OCI-LY7 (cell line): Measurements from ENCODE around the gene DNAJC27. TPM values are rescaled to one million over a fixed set of nuclear protein-coding genes. Genes with fewer than 3 reads are reported as not detected.

Experiments used
- BruUV-seq: library from RNA; stranded (reverse); fragments of 400-500 nt; replicated peaks from 2 replicates; lab custom pipeline; 2021; lab: Mats Ljungman, UMichigan
- CTCF ChIA-PET: fragments of 300-600 bp; sonication (Branson Sonifier 250); formaldehyde crosslinking; loops from one replicate; lab custom pipeline; 2022; ENCODE audit warnings: antibody characterized with exemption; ENCODE audit not compliant: unreplicated experiment; lab: Charles Lee
- POLR2A ChIA-PET: fragments of 300-600 bp; sonication (Branson Sonifier 250); formaldehyde crosslinking; loops from one replicate; lab custom pipeline; 2022; ENCODE audit warnings: antibody characterized with exemption; lab: Charles Lee
- DNase-seq: peaks from one replicate; pipeline ENCODE4 v3.0.0-alpha.2; 2015; ENCODE audit warnings: low spot score
- H2AFZ ChIP-seq: fragments of 200-600 bp; sonication (generic), shearing (Covaris generic); 2 replicates; pipeline ENCODE4 v1.6.1; 2014; ENCODE audit warnings: mild to moderate bottlenecking, antibody characterized with exemption, low read length, moderate library complexity
- H3K27ac ChIP-seq: fragments of 200-600 bp; sonication (generic); 2 replicates; pipeline ENCODE4 v1.5.1; 2014; ENCODE audit warnings: mixed run types, low read depth, mild to moderate bottlenecking, moderate library complexity, low read length, inconsistent platforms; ENCODE audit not compliant: poor library complexity, severe bottlenecking
- H3K36me3 ChIP-seq: fragments of 200-600 bp; sonication (generic); 2 replicates; pipeline ENCODE4 v1.6.1; 2014; ENCODE audit warnings: mild to moderate bottlenecking, antibody characterized with exemption, low read length, moderate library complexity, mixed read lengths; ENCODE audit not compliant: insufficient read depth
- H3K4me1 ChIP-seq: fragments of 200-600 bp; sonication (generic); 2 replicates; pipeline ENCODE4 v1.5.1; 2014; ENCODE audit warnings: mild to moderate bottlenecking, low read length; ENCODE audit not compliant: insufficient read depth, poor library complexity, severe bottlenecking
- H3K4me2 ChIP-seq: fragments of 200-600 bp; sonication (generic); 2 replicates; pipeline ENCODE4 v1.6.1; 2014; ENCODE audit warnings: mild to moderate bottlenecking, low read length
- H3K4me3 ChIP-seq: fragments of 200-600 bp; sonication (generic); 2 replicates; pipeline ENCODE4 v1.5.1; 2014; ENCODE audit warnings: mild to moderate bottlenecking, low read depth, low read length; ENCODE audit not compliant: poor library complexity, severe bottlenecking
- H3K79me2 ChIP-seq: fragments of 200-600 bp; sonication (generic); 2 replicates; pipeline ENCODE4 v1.6.1; 2016; ENCODE audit warnings: low read depth, mild to moderate bottlenecking, low read length, moderate library complexity, mixed read lengths; ENCODE audit not compliant: insufficient read depth
- H3K9me2 ChIP-seq: fragments of 200-600 bp; sonication (generic); 2 replicates; pipeline ENCODE4 v1.6.1; 2016; ENCODE audit warnings: mild to moderate bottlenecking, low read length, mixed read lengths; ENCODE audit not compliant: insufficient read depth
- H3K9me3 ChIP-seq: fragments of 200-600 bp; sonication (generic); 2 replicates; pipeline ENCODE4 v1.6.1; 2014; ENCODE audit warnings: mild to moderate bottlenecking, mixed run types, low read length, mixed read lengths
- H4K20me1 ChIP-seq: fragments of 200-600 bp; sonication (generic); 2 replicates; pipeline ENCODE4 v1.6.1; 2014; ENCODE audit warnings: mild to moderate bottlenecking, antibody characterized with exemption, low read length, moderate library complexity, mixed read lengths; ENCODE audit not compliant: insufficient read depth
- CTCF ChIP-seq: fragments of 200-600 bp; sonication (generic); conservative IDR thresholded peaks from 2 replicates; pipeline ENCODE4 v1.5.1; 2014; ENCODE audit warnings: mild to moderate bottlenecking, antibody characterized with exemption, low read length, moderate library complexity, mixed read lengths
- EZH2phosphoT487 ChIP-seq: fragments of 200-600 bp; sonication (generic); IDR thresholded peaks from 2 replicates; pipeline ENCODE4 v1.6.1; 2018; ENCODE audit warnings: low read depth, borderline replicate concordance, mild to moderate bottlenecking, mixed run types, antibody characterized with exemption, low read length, moderate library complexity, mixed read lengths
- intact Hi-C: fragments of 100-400 bp; cut with micrococcal nuclease; formaldehyde crosslinking; loops from one replicate; pipeline ENCODE4 v1.10.0; 2022; ENCODE audit not compliant: unreplicated experiment
- total RNA-seq, 2 experiments: library from RNA; depleted of rRNA in 1 of 2; stranded (reverse); fragments of >200 nt in 1 of 2; shearing (Covaris generic) in 1 of 2; gene quantifications; 2 replicates each; pipeline ENCODE4 v1.2.3, GENCODE V29; 2014 to 2022

Gene DNAJC27
- total RNA-seq, 2 experiments from 2014 or later, result 3.6 to 6.6 TPM

- no peak for TF ChIP-seq EZH2phosphoT487
- TF ChIP-seq CTCF, result no peak
- POLR2A ChIA-PET, result no interaction called here
- DNase-seq, result no peak
- Histone ChIP-seq H3K9me2 (no peaks in the 10 kb centered on the region), H3K4me2 (no peak overlapping the region), H2AFZ (no peak overlapping the region), H3K79me2 (no peaks in the 10 kb centered on the region), H3K9me3 (0 out of 2 replicates have a peak, but pooled peaks cover 3% of the 10 kb centered on the region), H3K4me3 (no peak overlapping the region), H3K4me1 (no peaks in the 10 kb centered on the region), H3K36me3 (peaks cover 73% of the 10 kb centered on the region), H3K27ac (no peak overlapping the region), H4K20me1 (no peaks in the 10 kb centered on the region)
- intact Hi-C loops, result no loop called here
- no TSS peak for BruUV-seq
- CTCF ChIA-PET, result no interaction called here
Measured at GRCh38 chr2:24910245-24910644, 61.5 kb downstream of the DNAJC27 start.

GRCh38 chr2:24909555-24910177 lies 62.1 kb downstream of the DNAJC27 start:
- Histone ChIP-seq H4K20me1 (no peaks in the 10 kb centered on the region), H3K79me2 (no peaks in the 10 kb centered on the region), H3K9me2 (no peaks in the 10 kb centered on the region), H2AFZ (no peak overlapping the region), H3K4me1 (no peaks in the 10 kb centered on the region), H3K4me3 (no peak overlapping the region), H3K27ac (no peak overlapping the region), H3K9me3 (0 out of 2 replicates have a peak, but pooled peaks cover 3% of the 10 kb centered on the region), H3K4me2 (no peak overlapping the region), H3K36me3 (peaks cover 71% of the 10 kb centered on the region)
- POLR2A ChIA-PET, result no interaction called here
- intact Hi-C loops, result no loop called here
- CTCF ChIA-PET, result no interaction called here
- no peak for TF ChIP-seq CTCF
- no peak for TF ChIP-seq EZH2phosphoT487
- DNase-seq, result no peak
- BruUV-seq, result no TSS peak

GRCh38 chr2:24908461-24908901 lies 63.3 kb downstream of the DNAJC27 start:
- no peak overlapping the region for H3K4me2 ChIP-seq
- no peaks in the 10 kb centered on the region for H3K79me2 ChIP-seq
- H3K4me3 ChIP-seq, result no peak overlapping the region
- no peaks in the 10 kb centered on the region for H4K20me1 ChIP-seq
- H3K4me1 ChIP-seq, result no peaks in the 10 kb centered on the region
- 0 out of 2 replicates have a peak, but pooled peaks cover 3% of the 10 kb centered on the region for H3K9me3 ChIP-seq
- TF ChIP-seq EZH2phosphoT487 (no peak), CTCF (no peak)
- H3K36me3 ChIP-seq, result peaks cover 74% of the 10 kb centered on the region
- no peak overlapping the region for H3K27ac ChIP-seq
- no peak overlapping the region for H2AFZ ChIP-seq
- DNase-seq, result no peak
- ChIA-PET CTCF (interaction anchor here (0.5 kb wide), 1 partner anchor 10 kb away, joined by 3 read pairs; no protein-coding TSS in a partner anchor), POLR2A (interaction anchor here (0.7 kb wide), 1 partner anchor 22 kb away, joined by 3 read pairs; no protein-coding TSS in a partner anchor)
- intact Hi-C loops, result no loop called here
- no TSS peak for BruUV-seq
- H3K9me2 ChIP-seq, result no peaks in the 10 kb centered on the region
